Thoracic aorta (tissue), 2 donors: ENCODE data around the gene GRB14. TPM values are rescaled to one million over a fixed set of nuclear protein-coding genes. Genes with fewer than 3 reads are reported as not detected.

Experiments
- ATAC-seq: fragments of 150-250 bp; one replicate; pipeline ENCODE4 v1.8.0; 2017; ENCODE audit warnings: low read depth; ENCODE audit not compliant: insufficient number of reproducible peaks, low FRiP score
- DNase-seq: peaks from one replicate; pipeline ENCODE4 v3.0.0-alpha.2; 2020; ENCODE audit warnings: low spot score
- H3K27ac ChIP-seq, 2 donors: fragments of 200-600 bp; sonication (generic); 1 replicate in 1 of 2; 2 replicates in 1 of 2; pipeline ENCODE4 v1.5.1; 2016; ENCODE audit warnings: mild to moderate bottlenecking in 2 of 2, moderate library complexity in 2 of 2
- H3K27me3 ChIP-seq: fragments of 200-600 bp; sonication (generic); replicated peaks from 2 replicates; pipeline ENCODE4 v1.6.0; 2016; ENCODE audit warnings: mild to moderate bottlenecking; ENCODE audit not compliant: insufficient read depth
- H3K36me3 ChIP-seq: fragments of 200-600 bp; sonication (generic); one replicate; pipeline ENCODE4 v1.5.1; 2016
- H3K4me1 ChIP-seq, 2 donors: fragments of 200-600 bp; sonication (generic); 1 replicate in 1 of 2; 2 replicates in 1 of 2; pipeline versions ENCODE4 v1.5.1 to v1.6.0; 2016; ENCODE audit warnings: low read depth in 2 of 2, mild to moderate bottlenecking in 1 of 2; ENCODE audit not compliant: control insufficient read depth in 1 of 2
- H3K4me3 ChIP-seq: fragments of 200-600 bp; sonication (generic); 2 replicates; pipeline ENCODE4 v1.5.1; 2016; ENCODE audit warnings: mild to moderate bottlenecking
- H3K9me3 ChIP-seq: fragments of 200-600 bp; sonication (generic); 2 replicates; pipeline ENCODE4 v1.5.1; 2016
- total RNA-seq, 2 donors: library from RNA; depleted of rRNA; stranded (reverse); fragments of >200 nt; gene quantifications; one replicate each; pipeline versions ENCODE4 v1.1.0 to v1.2.3, GENCODE V29; 2016
- TF ChIP-seq, protein P1 (sequence below): fragments of 200-600 bp; sonication (generic); IDR thresholded peaks from one replicate; pipeline ENCODE4 v1.5.1; 2019; ENCODE audit warnings: antibody characterized with exemption

GRB14 gene
- total RNA-seq, 2 donors from 2014 or later: 4.7 to 7.9 TPM

DNA sequence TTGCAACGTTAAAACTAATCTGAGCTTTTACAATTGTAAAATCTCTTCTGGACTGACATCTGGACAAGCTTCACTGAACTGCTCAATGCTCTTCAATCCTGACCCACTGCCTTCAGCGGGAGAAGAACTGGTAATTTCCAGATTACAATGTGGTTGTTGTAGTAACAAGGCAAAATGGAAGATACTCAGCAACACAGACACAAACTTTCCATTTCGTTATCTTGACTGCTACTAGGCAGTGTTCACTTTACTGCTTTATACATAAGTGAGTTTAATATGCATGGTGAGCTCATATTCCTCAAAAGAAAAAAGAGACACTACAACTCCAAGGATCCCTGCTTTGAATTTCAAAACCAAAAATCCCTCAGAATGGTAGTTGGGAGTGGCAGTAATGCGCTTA lies 51.9 kb downstream of the GRB14 start:
- Histone ChIP-seq H3K9me3 (no peaks in the 10 kb centered on the region), H3K27me3 (no peaks in the 10 kb centered on the region), H3K4me3 (no peak overlapping the region), H3K4me1 (no peaks in the 10 kb centered on the region), H3K27ac (no peak overlapping the region), H3K36me3 (no peaks in the 10 kb centered on the region)
- DNase-seq: no peak
- no peak for ATAC-seq
- TF ChIP-seq, protein P1, sequence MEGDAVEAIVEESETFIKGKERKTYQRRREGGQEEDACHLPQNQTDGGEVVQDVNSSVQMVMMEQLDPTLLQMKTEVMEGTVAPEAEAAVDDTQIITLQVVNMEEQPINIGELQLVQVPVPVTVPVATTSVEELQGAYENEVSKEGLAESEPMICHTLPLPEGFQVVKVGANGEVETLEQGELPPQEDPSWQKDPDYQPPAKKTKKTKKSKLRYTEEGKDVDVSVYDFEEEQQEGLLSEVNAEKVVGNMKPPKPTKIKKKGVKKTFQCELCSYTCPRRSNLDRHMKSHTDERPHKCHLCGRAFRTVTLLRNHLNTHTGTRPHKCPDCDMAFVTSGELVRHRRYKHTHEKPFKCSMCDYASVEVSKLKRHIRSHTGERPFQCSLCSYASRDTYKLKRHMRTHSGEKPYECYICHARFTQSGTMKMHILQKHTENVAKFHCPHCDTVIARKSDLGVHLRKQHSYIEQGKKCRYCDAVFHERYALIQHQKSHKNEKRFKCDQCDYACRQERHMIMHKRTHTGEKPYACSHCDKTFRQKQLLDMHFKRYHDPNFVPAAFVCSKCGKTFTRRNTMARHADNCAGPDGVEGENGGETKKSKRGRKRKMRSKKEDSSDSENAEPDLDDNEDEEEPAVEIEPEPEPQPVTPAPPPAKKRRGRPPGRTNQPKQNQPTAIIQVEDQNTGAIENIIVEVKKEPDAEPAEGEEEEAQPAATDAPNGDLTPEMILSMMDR: no peak

DNA sequence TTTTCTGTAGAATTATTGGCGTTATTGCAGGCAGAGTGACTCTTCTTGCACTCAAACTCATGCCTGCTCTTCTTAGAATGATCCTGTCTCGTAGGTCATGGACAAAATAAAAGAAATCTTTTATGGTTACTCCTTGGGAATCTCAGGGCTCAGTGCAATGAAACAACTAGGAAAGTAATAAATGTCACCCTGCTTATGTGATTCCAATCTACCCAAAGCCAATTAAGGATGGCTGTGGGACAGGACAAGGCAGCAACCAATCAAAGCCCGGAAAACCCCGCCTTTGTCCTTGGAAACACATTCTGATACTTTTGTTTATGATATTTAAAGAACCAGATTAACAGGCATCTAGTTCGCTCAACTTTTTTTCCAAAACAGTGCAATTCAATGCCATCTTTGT lies 53.0 kb downstream of the GRB14 start:
- Histone ChIP-seq H3K4me3 (no peak overlapping the region), H3K4me1 (no peaks in the 10 kb centered on the region), H3K9me3 (no peaks in the 10 kb centered on the region), H3K27ac (no peak overlapping the region), H3K27me3 (no peaks in the 10 kb centered on the region), H3K36me3 (no peaks in the 10 kb centered on the region)
- TF ChIP-seq, protein P1: no peak
- DNase-seq: no peak
- no peak for ATAC-seq

DNA sequence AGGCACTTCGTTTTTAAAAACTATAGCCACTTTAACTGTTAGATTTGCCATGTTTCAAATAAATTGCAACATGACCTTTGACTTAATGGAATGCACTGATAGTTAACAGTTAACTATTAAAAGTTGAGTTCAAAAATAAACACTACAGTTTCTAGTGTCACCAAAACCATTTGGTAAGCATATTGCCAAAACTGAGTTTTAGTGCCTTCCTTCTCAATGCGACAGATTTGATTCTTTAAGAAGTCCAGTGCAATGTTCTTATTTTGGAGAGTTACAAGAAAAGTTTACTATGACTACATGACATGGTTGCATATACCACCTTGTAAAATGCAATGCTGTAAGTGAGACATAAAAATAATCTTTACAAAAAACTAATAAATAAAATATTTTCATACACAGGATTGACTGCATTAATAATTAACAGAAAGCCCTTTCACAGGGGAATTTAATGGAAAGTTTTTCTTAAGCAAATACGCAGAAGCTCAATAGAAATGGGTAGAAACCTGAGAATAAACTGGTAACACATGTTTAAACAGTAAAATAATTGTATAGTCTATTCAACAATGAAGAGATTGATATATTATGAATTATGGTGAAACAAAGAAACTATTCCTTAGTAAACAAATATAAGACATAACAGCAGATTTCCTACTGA lies 53.8 kb downstream of the GRB14 start:
- H3K9me3 ChIP-seq: no peaks in the 10 kb centered on the region
- DNase-seq (no peak), ATAC-seq (no peak)
- H3K27ac ChIP-seq: no peak overlapping the region
- H3K4me3 ChIP-seq: no peak overlapping the region
- H3K27me3 ChIP-seq: no peaks in the 10 kb centered on the region
- H3K36me3 ChIP-seq: no peaks in the 10 kb centered on the region
- no peaks in the 10 kb centered on the region for H3K4me1 ChIP-seq
- TF ChIP-seq, protein P1: no peak

DNA sequence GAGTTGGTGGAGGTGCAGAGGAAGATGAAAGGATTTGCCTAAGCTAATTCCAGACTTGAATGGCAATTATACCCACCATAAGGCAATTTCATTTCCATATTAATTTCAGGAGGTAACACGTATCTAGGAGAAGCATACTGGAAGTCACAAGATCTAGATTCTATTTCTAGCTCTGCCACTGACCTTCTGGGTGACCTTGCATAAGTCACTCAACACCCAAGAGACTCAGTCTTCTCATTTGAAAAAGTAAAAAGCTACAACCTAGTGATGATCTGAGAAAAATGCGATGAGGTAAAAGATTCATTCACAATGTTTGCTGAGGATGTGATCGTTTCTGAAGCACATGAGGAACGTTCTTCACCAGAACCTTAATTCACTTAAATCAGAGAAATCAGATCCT lies 55.9 kb downstream of the GRB14 start:
- ATAC-seq (no peak), DNase-seq (no peak)
- TF ChIP-seq, protein P1: no peak
- H3K27me3 ChIP-seq: no peaks in the 10 kb centered on the region
- no peaks in the 10 kb centered on the region for H3K36me3 ChIP-seq
- no peak overlapping the region for H3K4me3 ChIP-seq
- peaks cover 2 to 9% of the 10 kb centered on the region in 2 donors for H3K4me1 ChIP-seq
- H3K9me3 ChIP-seq: no peaks in the 10 kb centered on the region
- H3K27ac ChIP-seq: no peak overlapping the region

DNA sequence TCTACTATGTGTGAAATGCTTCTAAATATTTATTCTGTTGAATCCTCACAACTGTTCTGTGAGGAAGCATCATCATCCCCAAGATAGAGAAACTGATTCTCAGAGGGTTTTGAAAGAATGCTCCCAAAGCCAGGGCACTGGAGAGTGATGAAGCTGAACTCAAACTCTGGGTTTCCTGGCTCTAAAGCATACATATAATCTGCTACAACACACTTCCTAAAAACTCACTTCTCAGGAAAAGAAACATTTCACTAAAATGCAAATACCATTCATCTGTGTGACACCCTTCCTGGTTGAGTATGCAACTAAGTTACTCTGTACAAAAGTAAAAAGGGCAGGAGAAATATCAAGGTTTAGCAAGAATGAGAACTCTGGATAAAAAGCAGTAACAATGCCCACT lies 58.6 kb downstream of the GRB14 start:
- ATAC-seq: no peak
- no peak for DNase-seq
- no peaks in the 10 kb centered on the region for H3K27me3 ChIP-seq
- no peaks in the 10 kb centered on the region for H3K36me3 ChIP-seq
- no peak overlapping the region for H3K4me3 ChIP-seq
- no peaks in the 10 kb centered on the region for H3K9me3 ChIP-seq
- peaks cover 2 to 9% of the 10 kb centered on the region in 2 donors for H3K4me1 ChIP-seq
- TF ChIP-seq, protein P1: no peak
- H3K27ac ChIP-seq: no peak overlapping the region
